CD14-positive monocyte (primary cell): ENCODE results near the gene SLC35E4. TPM values are rescaled to one million over a fixed set of nuclear protein-coding genes. Genes with fewer than 3 reads are reported as not detected.

Experiments
- DNase-seq, 3 donors: peaks; one replicate each; pipeline ENCODE4 v3.0.0-alpha.2; 2011 to 2022
- H2AFZ ChIP-seq: 2 replicates; pipeline ENCODE4 v1.6.0; 2012; ENCODE audit warnings: mild to moderate bottlenecking, low read depth, low read length, inconsistent platforms; ENCODE audit not compliant: insufficient read depth, poor library complexity, severe bottlenecking
- H3K27ac ChIP-seq, 2 donors: 1 replicate in 1 of 2; 2 replicates in 1 of 2; pipeline ENCODE4 v1.5.1; 2012 to 2013; ENCODE audit warnings: low read length in 2 of 2, control low read depth in 1 of 2, inconsistent platforms in 1 of 2, low read depth in 1 of 2, mild to moderate bottlenecking in 1 of 2
- H3K27me3 ChIP-seq, 2 donors: one replicate each; pipeline versions ENCODE4 v1.6.0 to v1.6.1; 2011 to 2013; ENCODE audit warnings: low read length in 2 of 2; ENCODE audit not compliant: control insufficient read depth in 2 of 2, insufficient read depth in 2 of 2
- H3K36me3 ChIP-seq, 2 donors: replicated peaks in 1 of 2; 1 replicate in 1 of 2; 2 replicates in 1 of 2; pipeline versions ENCODE4 v1.5.1 to v1.6.1; 2012 to 2013; ENCODE audit warnings: low read length in 2 of 2, control low read depth in 1 of 2, inconsistent platforms in 1 of 2, mild to moderate bottlenecking in 1 of 2; ENCODE audit not compliant: insufficient read depth in 2 of 2, control insufficient read depth in 1 of 2
- H3K4me1 ChIP-seq, 2 donors: 1 replicate in 1 of 2; 2 replicates in 1 of 2; pipeline versions ENCODE4 v1.5.1 to v1.6.1; 2012 to 2013; ENCODE audit warnings: low read length in 2 of 2, control low read depth in 1 of 2, inconsistent platforms in 1 of 2, mild to moderate bottlenecking in 1 of 2, moderate library complexity in 1 of 2; ENCODE audit not compliant: insufficient read depth in 2 of 2, control insufficient read depth in 1 of 2
- H3K4me2 ChIP-seq: replicated peaks from 2 replicates; pipeline ENCODE3; 2012; ENCODE audit warnings: low read length, moderate library complexity, mild to moderate bottlenecking; ENCODE audit not compliant: poor library complexity, severe bottlenecking; ENCODE audit errors: extremely low read depth
- H3K4me3 ChIP-seq, 3 experiments: fragments of 200-600 bp in 1 of 3; sonication (generic) in 1 of 3; replicated peaks in 1 of 3; 1 replicate in 2 of 3; 2 replicates in 1 of 3; pipeline ENCODE4 v1.5.1; 2011 to 2013; ENCODE audit warnings: low read length in 3 of 3, mild to moderate bottlenecking in 3 of 3, control low read depth in 2 of 3, low read depth in 2 of 3, inconsistent platforms in 1 of 3, moderate library complexity in 1 of 3
- H3K79me2 ChIP-seq: 2 replicates; pipeline ENCODE4 v1.6.0; 2012; ENCODE audit warnings: mild to moderate bottlenecking, control low read depth, inconsistent platforms, low read length, moderate library complexity; ENCODE audit not compliant: insufficient read depth
- H3K9ac ChIP-seq: 2 replicates; pipeline ENCODE4 v1.6.0; 2017; ENCODE audit warnings: low read length, mild to moderate bottlenecking; ENCODE audit not compliant: insufficient read depth, poor library complexity, severe bottlenecking
- H3K9me3 ChIP-seq, 2 donors: replicated peaks in 1 of 2; 1 replicate in 1 of 2; 2 replicates in 1 of 2; pipeline versions ENCODE4 v1.5.1 to v1.6.1; 2012 to 2013; ENCODE audit warnings: low read length in 2 of 2, control low read depth in 1 of 2; ENCODE audit not compliant: control insufficient read depth in 1 of 2, insufficient read depth in 1 of 2
- H4K20me1 ChIP-seq: 2 replicates; pipeline ENCODE4 v1.6.0; 2012; ENCODE audit warnings: mild to moderate bottlenecking, low read length, control low read depth, moderate library complexity; ENCODE audit not compliant: insufficient read depth
- H3K27ac Mint-ChIP-seq, 7 donors: one replicate each; pipeline ENCODE4 v1.8.0; 2020; ENCODE audit warnings: mild to moderate bottlenecking in 7 of 7, mixed read lengths in 7 of 7, moderate library complexity in 6 of 7, inconsistent platforms in 2 of 7
- H3K27me3 Mint-ChIP-seq, 3 donors: one replicate each; pipeline ENCODE4 v1.8.0; 2021 to 2022; ENCODE audit warnings: low read depth in 3 of 3, mild to moderate bottlenecking in 3 of 3, mixed read lengths in 3 of 3, moderate library complexity in 3 of 3, inconsistent platforms in 1 of 3
- H3K36me3 Mint-ChIP-seq, 2 donors: one replicate each; pipeline ENCODE4 v1.8.0; 2020; ENCODE audit warnings: mixed read lengths in 2 of 2, inconsistent platforms in 1 of 2, mild to moderate bottlenecking in 1 of 2
- H3K4me1 Mint-ChIP-seq: one replicate; pipeline ENCODE4 v1.8.0; 2020; ENCODE audit warnings: mild to moderate bottlenecking, mixed read lengths
- H3K4me3 Mint-ChIP-seq, 2 donors: one replicate each; pipeline ENCODE4 v1.8.0; 2020; ENCODE audit warnings: mild to moderate bottlenecking in 2 of 2, mixed read lengths in 2 of 2, moderate library complexity in 1 of 2
- H3K9me3 Mint-ChIP-seq, 7 donors: one replicate each; pipeline ENCODE4 v1.8.0; 2020 to 2022; ENCODE audit warnings: mixed read lengths in 7 of 7, mild to moderate bottlenecking in 6 of 7, moderate library complexity in 6 of 7, inconsistent platforms in 2 of 7
- WGBS: methylation state at CpG from one replicate; pipeline ENCODE4 v1.1.5; 2013; ENCODE audit warnings: missing lambda C conversion rate; ENCODE audit not compliant: insufficient coverage; 5-methylcytosine and 5-hydroxymethylcytosine counted together
- intact Hi-C, 2 donors: fragments of 100-400 bp; cut with micrococcal nuclease; formaldehyde crosslinking; loops; one replicate each; pipeline versions ENCODE4 v1.15.0 to v1.15.1; 2023
- polyA plus RNA-seq, 3 donors: library from polyadenylated mRNA; depleted of rRNA in 1 of 3; unstranded in 2 of 3; stranded (reverse) in 1 of 3; fragments of 300-500 nt in 2 of 3; fragments of >200 nt in 1 of 3; fragmentation: Illumina TruSeq in 2 of 3; gene quantifications; 1 replicate in 2 of 3; 2 replicates in 1 of 3; pipeline ENCODE4 v1.2.3, GENCODE V29; 2012 to 2021
- TF ChIP-seq, protein P1 (sequence below): fragments of 200-600 bp; IDR thresholded peaks from one replicate; pipeline ENCODE4 v1.8.0; 2022; ENCODE audit warnings: antibody characterized with exemption, mild to moderate bottlenecking

SLC35E4 gene
- polyA plus RNA-seq, 3 donors: 1.4 to 2.4 (median 1.6) TPM

DNA sequence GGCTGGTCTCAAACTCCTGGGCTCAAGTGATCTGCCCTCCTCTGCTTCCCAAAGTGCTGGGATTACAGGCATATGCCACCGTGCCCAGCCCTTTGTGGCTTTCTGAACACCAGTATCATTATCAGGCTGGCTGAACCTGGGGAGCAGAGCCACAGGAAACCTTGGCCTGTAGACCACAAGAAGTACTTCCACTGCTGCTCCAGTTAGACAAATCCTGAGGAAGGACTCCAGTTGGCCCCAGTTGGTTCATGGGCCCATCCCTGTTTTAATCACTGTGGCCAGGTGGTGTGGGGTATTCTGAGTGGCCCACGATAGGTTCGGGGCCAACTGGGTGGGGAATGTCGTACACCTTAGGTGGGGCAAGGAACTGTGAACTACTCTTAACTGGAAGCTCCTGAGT, 37.6 kb downstream of the SLC35E4 start:
- Histone ChIP-seq H3K4me1 (peaks cover 2 to 4% of the 10 kb centered on the region in 2 donors), H3K9ac (no peak overlapping the region), H3K4me3 (no peak overlapping the region), H3K4me2 (no peak overlapping the region), H3K9me3 (no peaks in the 10 kb centered on the region), H3K27me3 (peaks cover 6 to 10% of the 10 kb centered on the region in 2 donors), H4K20me1 (no peaks in the 10 kb centered on the region), H3K27ac (no peak overlapping the region), H2AFZ (no peak overlapping the region), H3K79me2 (no peaks in the 10 kb centered on the region), H3K36me3 (no peaks in the 10 kb centered on the region)
- intact Hi-C loops: no loop called here
- DNase-seq: no peak
- Mint-ChIP-seq H3K36me3 (peaks cover 2 to 5% of the 10 kb centered on the region in 2 donors), H3K27ac (no peak overlapping the region), H3K27me3 (peaks cover 11 to 26% (median 17%) of the 10 kb centered on the region in 3 donors), H3K9me3 (peaks cover 0 to 2% (median 0%) of the 10 kb centered on the region in 7 donors), H3K4me3 (no peak overlapping the region), H3K4me1 (peaks cover 12% of the 10 kb centered on the region)
- TF ChIP-seq, protein P1, sequence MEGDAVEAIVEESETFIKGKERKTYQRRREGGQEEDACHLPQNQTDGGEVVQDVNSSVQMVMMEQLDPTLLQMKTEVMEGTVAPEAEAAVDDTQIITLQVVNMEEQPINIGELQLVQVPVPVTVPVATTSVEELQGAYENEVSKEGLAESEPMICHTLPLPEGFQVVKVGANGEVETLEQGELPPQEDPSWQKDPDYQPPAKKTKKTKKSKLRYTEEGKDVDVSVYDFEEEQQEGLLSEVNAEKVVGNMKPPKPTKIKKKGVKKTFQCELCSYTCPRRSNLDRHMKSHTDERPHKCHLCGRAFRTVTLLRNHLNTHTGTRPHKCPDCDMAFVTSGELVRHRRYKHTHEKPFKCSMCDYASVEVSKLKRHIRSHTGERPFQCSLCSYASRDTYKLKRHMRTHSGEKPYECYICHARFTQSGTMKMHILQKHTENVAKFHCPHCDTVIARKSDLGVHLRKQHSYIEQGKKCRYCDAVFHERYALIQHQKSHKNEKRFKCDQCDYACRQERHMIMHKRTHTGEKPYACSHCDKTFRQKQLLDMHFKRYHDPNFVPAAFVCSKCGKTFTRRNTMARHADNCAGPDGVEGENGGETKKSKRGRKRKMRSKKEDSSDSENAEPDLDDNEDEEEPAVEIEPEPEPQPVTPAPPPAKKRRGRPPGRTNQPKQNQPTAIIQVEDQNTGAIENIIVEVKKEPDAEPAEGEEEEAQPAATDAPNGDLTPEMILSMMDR: no peak
- WGBS: 50% methylated on average over 2 of the region's 4 CpGs

DNA sequence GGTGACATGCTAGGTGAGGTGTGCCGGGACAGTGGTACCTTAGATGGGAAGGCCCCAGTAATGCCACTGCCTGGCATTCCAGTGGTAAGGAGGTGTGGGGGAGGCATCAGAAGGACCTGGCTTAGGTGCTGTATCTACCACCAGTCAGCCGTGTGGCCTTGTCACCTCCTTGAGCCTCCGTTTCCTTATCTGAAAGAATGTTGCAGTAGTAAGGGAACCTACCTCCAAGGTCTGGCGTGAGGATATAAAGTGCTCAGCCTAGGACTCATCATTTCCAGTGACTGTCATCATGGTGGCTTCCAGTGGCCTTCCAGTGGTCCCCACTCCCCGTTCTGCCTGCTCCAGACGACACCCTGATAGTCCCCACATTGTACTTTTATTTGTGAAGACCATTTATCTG, 38.9 kb downstream of the SLC35E4 start:
- no peaks in the 10 kb centered on the region for H3K27me3 ChIP-seq
- peaks cover 2 to 13% (median 6%) of the 10 kb centered on the region in 3 donors for H3K27me3 Mint-ChIP-seq
- no peak overlapping the region for H3K4me2 ChIP-seq
- no peak overlapping the region for H3K4me3 Mint-ChIP-seq
- H3K4me3 ChIP-seq: no peak overlapping the region
- no peak overlapping the region for H3K9ac ChIP-seq
- H3K27ac Mint-ChIP-seq: no peak overlapping the region
- no peaks in the 10 kb centered on the region for H4K20me1 ChIP-seq
- H3K4me1 Mint-ChIP-seq: peaks cover 7% of the 10 kb centered on the region
- H2AFZ ChIP-seq: no peak overlapping the region
- WGBS: 98% methylated on average over 6 of the region's 6 CpGs
- no peak for DNase-seq
- H3K9me3 Mint-ChIP-seq: peaks cover 0 to 2% (median 0%) of the 10 kb centered on the region in 7 donors
- intact Hi-C loops: no loop called here
- no peaks in the 10 kb centered on the region for H3K79me2 ChIP-seq
- H3K27ac ChIP-seq: no peak overlapping the region
- no peaks in the 10 kb centered on the region for H3K9me3 ChIP-seq
- no peaks in the 10 kb centered on the region for H3K36me3 Mint-ChIP-seq
- TF ChIP-seq, protein P1: no peak
- no peaks in the 10 kb centered on the region for H3K4me1 ChIP-seq
- no peaks in the 10 kb centered on the region for H3K36me3 ChIP-seq
